IMR-90 (cell line): ENCODE results near the gene C1orf56. TPM values are rescaled to one million over a fixed set of nuclear protein-coding genes. Genes with fewer than 3 reads are reported as not detected.

Experiments used
- ATAC-seq: fragments of 200-7000 bp; cut with Tn5 transposase; 2 replicates; pipeline ENCODE4 v1.9.1; 2020; ENCODE audit warnings: low read depth, mild to moderate bottlenecking, moderate library complexity
- BruUV-seq: library from RNA; stranded (reverse); fragments of 400-500 nt; replicated peaks from 2 replicates; lab custom pipeline; 2021; lab: Mats Ljungman, UMichigan
- CTCF ChIA-PET: fragments of 300-600 bp; formaldehyde crosslinking; extraction: SDS; loops from one replicate; lab custom pipeline; 2021; ENCODE audit warnings: antibody characterized with exemption; lab: Yijun Ruan, JAX
- POLR2A ChIA-PET: fragments of 300-600 bp; sonication (Branson Sonifier 250); formaldehyde crosslinking; loops from one replicate; lab custom pipeline; 2022; ENCODE audit warnings: antibody characterized with exemption; ENCODE audit not compliant: unreplicated experiment; lab: Charles Lee
- DNase-seq: peaks from one replicate; pipeline ENCODE4 v3.0.0; 2013
- H2AFZ ChIP-seq: replicated peaks from 2 replicates; pipeline ENCODE3; 2013; ENCODE audit warnings: low read length, mild to moderate bottlenecking; ENCODE audit not compliant: poor library complexity
- H2AK5ac ChIP-seq: 2 replicates; pipeline ENCODE4 v1.6.1; 2013; ENCODE audit warnings: low read depth, low read length, inconsistent platforms
- H2AK9ac ChIP-seq: replicated peaks from 2 replicates; pipeline ENCODE3; 2013; ENCODE audit warnings: mild to moderate bottlenecking, low read depth, low read length, moderate library complexity; ENCODE audit not compliant: poor library complexity
- H2BK120ac ChIP-seq: 2 replicates; pipeline ENCODE4 v1.6.1; 2013; ENCODE audit warnings: low read depth, low read length, inconsistent platforms
- H2BK15ac ChIP-seq: 3 replicates; pipeline ENCODE4 v1.6.1; 2013; ENCODE audit warnings: low read depth, low read length, inconsistent platforms
- H2BK20ac ChIP-seq: 2 replicates; pipeline ENCODE4 v1.6.1; 2013; ENCODE audit warnings: low read depth, mild to moderate bottlenecking, inconsistent platforms, low read length, moderate library complexity
- H2BK5ac ChIP-seq: 2 replicates; pipeline ENCODE4 v1.6.1; 2013; ENCODE audit warnings: mild to moderate bottlenecking, low read depth, low read length, inconsistent platforms; ENCODE audit not compliant: poor library complexity, severe bottlenecking
- H3K14ac ChIP-seq: replicated peaks from 2 replicates; pipeline ENCODE4 v1.6.1; 2013; ENCODE audit warnings: low read depth, low read length, inconsistent platforms
- H3K18ac ChIP-seq: 2 replicates; pipeline ENCODE4 v1.6.1; 2013; ENCODE audit warnings: low read depth, low read length, control low read depth
- H3K23ac ChIP-seq: 2 replicates; pipeline ENCODE4 v1.6.1; 2013; ENCODE audit warnings: low read depth, low read length, inconsistent platforms
- H3K27ac ChIP-seq: 2 replicates; pipeline ENCODE4 v1.5.1; 2013; ENCODE audit warnings: mild to moderate bottlenecking, control low read depth, low read length; ENCODE audit not compliant: insufficient read depth
- H3K27me3 ChIP-seq: 2 replicates; pipeline ENCODE4 v1.6.1; 2013; ENCODE audit warnings: low read length; ENCODE audit not compliant: control insufficient read depth, insufficient read depth
- H3K36me3 ChIP-seq: 2 replicates; pipeline ENCODE4 v1.6.1; 2013; ENCODE audit warnings: low read length, mixed read lengths; ENCODE audit not compliant: control insufficient read depth, insufficient read depth
- H3K4ac ChIP-seq: 2 replicates; pipeline ENCODE4 v1.6.1; 2013; ENCODE audit warnings: low read depth, low read length, inconsistent platforms
- H3K4me1 ChIP-seq: 2 replicates; pipeline ENCODE4 v1.6.1; 2013; ENCODE audit warnings: low read length, mixed read lengths; ENCODE audit not compliant: control insufficient read depth, insufficient read depth
- H3K4me2 ChIP-seq: 2 replicates; pipeline ENCODE4 v1.6.1; 2013; ENCODE audit warnings: low read depth, mild to moderate bottlenecking, control low read depth, low read length, moderate library complexity
- H3K4me3 ChIP-seq: 2 replicates; pipeline ENCODE4 v1.5.1; 2013; ENCODE audit warnings: low read depth, mild to moderate bottlenecking, control low read depth, low read length, moderate library complexity; ENCODE audit not compliant: insufficient read depth
- H3K56ac ChIP-seq: 2 replicates; pipeline ENCODE4 v1.6.1; 2013; ENCODE audit warnings: low read length, inconsistent platforms; ENCODE audit not compliant: insufficient read depth; ENCODE audit errors: extremely low read depth
- H3K79me1 ChIP-seq, 2 experiments: 2 replicates each; pipeline ENCODE4 v1.6.1; 2013; ENCODE audit warnings: low read length in 2 of 2, inconsistent platforms in 1 of 2, low read depth in 1 of 2
- H3K9ac ChIP-seq: 2 replicates; pipeline ENCODE4 v1.6.1; 2013; ENCODE audit warnings: low read depth, low read length, control low read depth
- H3K9me1 ChIP-seq: 2 replicates; pipeline ENCODE4 v1.6.1; 2013; ENCODE audit warnings: low read length, inconsistent platforms; ENCODE audit not compliant: insufficient read depth
- H3K9me3 ChIP-seq: 2 replicates; pipeline ENCODE4 v1.6.1; 2013; ENCODE audit warnings: low read length; ENCODE audit not compliant: control insufficient read depth, insufficient read depth
- H4K20me1 ChIP-seq: 2 replicates; pipeline ENCODE4 v1.6.1; 2013; ENCODE audit warnings: low read length, inconsistent platforms; ENCODE audit not compliant: insufficient read depth
- H4K5ac ChIP-seq: 2 replicates; pipeline ENCODE4 v1.6.1; 2013; ENCODE audit warnings: mild to moderate bottlenecking, low read depth, low read length, control low read depth
- H4K8ac ChIP-seq, 2 experiments: 2 replicates each; pipeline ENCODE4 v1.6.1; 2013; ENCODE audit warnings: low read depth in 2 of 2, low read length in 2 of 2, control low read depth in 1 of 2, inconsistent platforms in 1 of 2
- H4K91ac ChIP-seq: 2 replicates; pipeline ENCODE4 v1.6.1; 2013; ENCODE audit warnings: low read depth, low read length, inconsistent platforms; ENCODE audit not compliant: insufficient read depth
- BHLHE40 ChIP-seq: fragments of 150-350 bp; IDR thresholded peaks from 2 replicates; pipeline ENCODE4 v1.6.1; 2016; ENCODE audit warnings: mild to moderate bottlenecking, low read depth, low read length
- CEBPB ChIP-seq: IDR thresholded peaks from 2 replicates; pipeline ENCODE4 v1.6.1; 2012; ENCODE audit warnings: low read depth, low read length, improper control_type of control experiment
- CHD1 ChIP-seq: IDR thresholded peaks from 2 replicates; pipeline ENCODE4 v1.6.1; 2012; ENCODE audit warnings: low read depth, low read length, improper control_type of control experiment
- FOS ChIP-seq: fragments of 150-350 bp; IDR thresholded peaks from 2 replicates; pipeline ENCODE4 v1.6.1; 2016; ENCODE audit warnings: low read depth, low read length
- MAFK ChIP-seq: IDR thresholded peaks from 2 replicates; pipeline ENCODE4 v1.6.1; 2012; ENCODE audit warnings: low read depth, low read length, improper control_type of control experiment
- MAZ ChIP-seq: IDR thresholded peaks from 2 replicates; pipeline ENCODE4 v1.6.1; 2012; ENCODE audit warnings: low read depth, mild to moderate bottlenecking, low read length, improper control_type of control experiment, moderate library complexity, borderline replicate concordance
- MXI1 ChIP-seq: IDR thresholded peaks from 2 replicates; pipeline ENCODE4 v1.6.1; 2012; ENCODE audit warnings: low read depth, mild to moderate bottlenecking, low read length, moderate library complexity, borderline replicate concordance
- NFE2L2 ChIP-seq: fragments of 150-350 bp; IDR thresholded peaks from 2 replicates; pipeline ENCODE4 v1.6.1; 2016; ENCODE audit warnings: low read depth, mild to moderate bottlenecking, low read length
- POLR2A ChIP-seq: IDR thresholded peaks from 2 replicates; pipeline ENCODE4 v1.6.1; 2012; ENCODE audit warnings: mild to moderate bottlenecking, low read depth, low read length
- RAD21 ChIP-seq: IDR thresholded peaks from 2 replicates; pipeline ENCODE4 v1.6.1; 2012; ENCODE audit warnings: low read length, improper control_type of control experiment
- RCOR1 ChIP-seq: IDR thresholded peaks from 2 replicates; pipeline ENCODE4 v1.6.1; 2012; ENCODE audit warnings: mild to moderate bottlenecking, low read length, improper control_type of control experiment; ENCODE audit not compliant: insufficient replicate concordance
- RFX5 ChIP-seq: IDR thresholded peaks from 2 replicates; pipeline ENCODE4 v1.8.0; 2012; ENCODE audit warnings: low read depth, mild to moderate bottlenecking, low read length, moderate library complexity
- SMC3 ChIP-seq: fragments of 150-350 bp; IDR thresholded peaks from 2 replicates; pipeline ENCODE4 v1.6.1; 2016; ENCODE audit warnings: low read depth, mild to moderate bottlenecking, antibody characterized with exemption, low read length, moderate library complexity
- WGBS, 2 experiments: methylation state at CpG; one replicate each; pipeline versions ENCODE4 v1.1.5 to v1.1.7; 2013; ENCODE audit warnings: missing lambda C conversion rate in 2 of 2; ENCODE audit not compliant: insufficient read length in 1 of 2; ENCODE audit errors: extremely low coverage in 2 of 2; 5-methylcytosine and 5-hydroxymethylcytosine counted together
- dilution Hi-C: fragments of 300-500 bp; cut with HindIII; formaldehyde crosslinking; loops from one replicate; pipeline ENCODE4 v1.14.3; 2018; ENCODE audit warnings: low sequenced_read_pairs; ENCODE audit not compliant: unreplicated experiment
- in situ Hi-C: fragments of 300-500 bp; cut with MboI; formaldehyde crosslinking; loops from 3 replicates; pipeline ENCODE4 v1.14.3; 2019; ENCODE audit warnings: low sequenced_read_pairs, inconsistent platforms, mixed read lengths
- intact Hi-C: fragments of 100-400 bp; cut with micrococcal nuclease; formaldehyde crosslinking; loops from 2 replicates; pipeline ENCODE4 v1.10.0; 2022
- polyA plus RNA-seq, 3 experiments: library from polyadenylated mRNA; depleted of rRNA; stranded (reverse); fragments of >200 nt; gene quantifications; 2 replicates each; pipeline ENCODE4 v1.2.3, GENCODE V29; 2012; ENCODE audit warnings: low replicate concordance in 1 of 3
- total RNA-seq: library from RNA; depleted of rRNA; stranded (reverse); fragments of >200 nt; gene quantifications from 2 replicates; pipeline ENCODE4 v1.2.3, GENCODE V29; 2012
- TF ChIP-seq, protein P1 (sequence below): fragments of 150-350 bp; IDR thresholded peaks from 2 replicates; pipeline ENCODE4 v1.6.1; 2016; ENCODE audit warnings: low read depth, mild to moderate bottlenecking, low read length, moderate library complexity, borderline replicate concordance
- TF ChIP-seq, protein P2 (sequence below): fragments of 150-350 bp; IDR thresholded peaks from 2 replicates; pipeline ENCODE4 v1.6.1; 2017; ENCODE audit warnings: mild to moderate bottlenecking, antibody characterized with exemption, low read length, low read depth

C1orf56 gene
- total and polyA plus RNA-seq, 2 of the 4 experiments (the other 2 are of a cell fraction) = 0.54 to 1.2 TPM

DNA sequence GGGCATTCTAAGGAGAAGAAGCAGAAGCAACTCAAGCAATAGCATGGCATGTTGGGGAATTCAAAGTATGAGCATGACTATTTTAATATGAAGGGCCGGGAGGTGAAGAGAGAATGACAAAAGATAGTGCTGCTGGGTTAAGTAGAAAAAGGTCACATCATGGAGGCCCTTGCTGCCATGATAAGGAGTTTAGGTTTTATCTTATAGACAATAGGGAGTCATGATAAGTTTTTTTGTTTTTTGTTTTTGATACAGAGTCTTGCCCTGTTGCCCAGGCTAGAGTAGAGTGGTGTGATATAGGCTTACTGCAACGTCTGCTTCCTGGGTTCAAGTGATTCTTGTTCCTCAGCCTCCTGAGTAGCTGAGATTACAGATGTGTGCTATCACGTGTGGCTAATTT lies 8.0 kb upstream of the C1orf56 start:
- BruUV-seq = no TSS peak

More for the DNA sequence above, 8.0 kb upstream of the C1orf56 start:
- CTCF ChIA-PET = interaction anchor here (0.7 kb wide), 1 partner anchor 91 kb away, joined by 3 read pairs; no protein-coding TSS in a partner anchor
- Histone ChIP-seq H2AK9ac (no peak overlapping the region), H3K36me3 (peaks cover 7% of the 10 kb centered on the region), H2BK20ac (no peak overlapping the region), H4K91ac (no peak overlapping the region), H3K4me2 (no peak overlapping the region), H3K9ac (no peak overlapping the region), H3K4me3 (no peak overlapping the region), H4K20me1 (no peaks in the 10 kb centered on the region), H2AFZ (no peak overlapping the region), H4K8ac (no peak overlapping the region), H3K4me1 (no peaks in the 10 kb centered on the region), H3K9me1 (no peaks in the 10 kb centered on the region), H3K27me3 (no peaks in the 10 kb centered on the region), H2BK5ac (no peak overlapping the region), H2AK5ac (no peak overlapping the region), H3K14ac (no peak overlapping the region), H3K79me1 (no peaks in the 10 kb centered on the region), H3K9me3 (no peaks in the 10 kb centered on the region), H2BK15ac (no peak overlapping the region), H3K27ac (no peak overlapping the region), H3K56ac (no peak overlapping the region), H3K4ac (no peak overlapping the region), H3K23ac (no peak overlapping the region), H3K18ac (no peak overlapping the region), H2BK120ac (no peak overlapping the region), H4K5ac (no peak overlapping the region)
- dilution Hi-C loops (no loop called here), intact Hi-C loops (no loop called here), in situ Hi-C loops (loop anchor here (10.0 kb wide), 1 partner anchor 65 kb away; the partner anchor contains the start of gene CERS2)
- POLR2A ChIA-PET = no interaction called here
- no peak for DNase-seq
- 90% methylated on average over 1 of the region's 3 CpGs; no CpG with 5 or more reads in 1 of the 2 experiments for WGBS, 2 experiments
- ATAC-seq = no peak
- TF ChIP-seq MAFK (no peak), CEBPB (no peak), BHLHE40 (no peak), POLR2A (no peak), SMC3 (no peak), RFX5 (no peak), RCOR1 (no peak), CHD1 (no peak), MXI1 (no peak), FOS (no peak), NFE2L2 (no peak), MAZ (no peak), RAD21 (no peak)
- TF ChIP-seq, protein P1, sequence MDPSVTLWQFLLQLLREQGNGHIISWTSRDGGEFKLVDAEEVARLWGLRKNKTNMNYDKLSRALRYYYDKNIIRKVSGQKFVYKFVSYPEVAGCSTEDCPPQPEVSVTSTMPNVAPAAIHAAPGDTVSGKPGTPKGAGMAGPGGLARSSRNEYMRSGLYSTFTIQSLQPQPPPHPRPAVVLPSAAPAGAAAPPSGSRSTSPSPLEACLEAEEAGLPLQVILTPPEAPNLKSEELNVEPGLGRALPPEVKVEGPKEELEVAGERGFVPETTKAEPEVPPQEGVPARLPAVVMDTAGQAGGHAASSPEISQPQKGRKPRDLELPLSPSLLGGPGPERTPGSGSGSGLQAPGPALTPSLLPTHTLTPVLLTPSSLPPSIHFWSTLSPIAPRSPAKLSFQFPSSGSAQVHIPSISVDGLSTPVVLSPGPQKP = no peak
- TF ChIP-seq, protein P2, sequence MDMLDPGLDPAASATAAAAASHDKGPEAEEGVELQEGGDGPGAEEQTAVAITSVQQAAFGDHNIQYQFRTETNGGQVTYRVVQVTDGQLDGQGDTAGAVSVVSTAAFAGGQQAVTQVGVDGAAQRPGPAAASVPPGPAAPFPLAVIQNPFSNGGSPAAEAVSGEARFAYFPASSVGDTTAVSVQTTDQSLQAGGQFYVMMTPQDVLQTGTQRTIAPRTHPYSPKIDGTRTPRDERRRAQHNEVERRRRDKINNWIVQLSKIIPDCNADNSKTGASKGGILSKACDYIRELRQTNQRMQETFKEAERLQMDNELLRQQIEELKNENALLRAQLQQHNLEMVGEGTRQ = no peak
